Mucosa of rectum (tissue), 2 donors: ENCODE results near the gene RPL32.
"Not testable (repeated sequence)": the region's sequence is repeated elsewhere in the genome, so short reads cannot be mapped to it uniquely, and the experiment has no call there.

Experiments
- H3K27ac ChIP-seq, 2 donors: one replicate each; pipeline ENCODE4 v1.7.0; 2013; ENCODE audit warnings: inconsistent platforms in 2 of 2, low read depth in 2 of 2, low read length in 2 of 2
- H3K27me3 ChIP-seq, 2 donors: one replicate each; pipeline ENCODE4 v1.7.0; 2013; ENCODE audit warnings: low read length in 2 of 2; ENCODE audit not compliant: control insufficient read depth in 2 of 2, insufficient read depth in 2 of 2
- H3K36me3 ChIP-seq, 2 donors: one replicate each; pipeline ENCODE4 v1.7.0; 2013; ENCODE audit warnings: low read length in 2 of 2; ENCODE audit not compliant: control insufficient read depth in 2 of 2, insufficient read depth in 2 of 2
- H3K4me1 ChIP-seq, 2 donors: one replicate each; pipeline ENCODE4 v1.7.0; 2013; ENCODE audit warnings: low read length in 2 of 2, mild to moderate bottlenecking in 1 of 2; ENCODE audit not compliant: control insufficient read depth in 2 of 2, insufficient read depth in 2 of 2
- H3K4me3 ChIP-seq, 2 donors: one replicate each; pipeline ENCODE4 v1.7.0; 2013; ENCODE audit warnings: low read length in 2 of 2
- H3K9ac ChIP-seq, 2 donors: one replicate each; pipeline ENCODE4 v1.7.0; 2013; ENCODE audit warnings: low read length in 2 of 2, low read depth in 1 of 2, mild to moderate bottlenecking in 1 of 2
- H3K9me3 ChIP-seq, 2 donors: one replicate each; pipeline ENCODE4 v1.7.0; 2013; ENCODE audit warnings: low read length in 2 of 2; ENCODE audit not compliant: control insufficient read depth in 2 of 2
- donor health status: healthy.
- donor health status: Normal muscosa, but diverticular disease.

RPL32 gene

DNA sequence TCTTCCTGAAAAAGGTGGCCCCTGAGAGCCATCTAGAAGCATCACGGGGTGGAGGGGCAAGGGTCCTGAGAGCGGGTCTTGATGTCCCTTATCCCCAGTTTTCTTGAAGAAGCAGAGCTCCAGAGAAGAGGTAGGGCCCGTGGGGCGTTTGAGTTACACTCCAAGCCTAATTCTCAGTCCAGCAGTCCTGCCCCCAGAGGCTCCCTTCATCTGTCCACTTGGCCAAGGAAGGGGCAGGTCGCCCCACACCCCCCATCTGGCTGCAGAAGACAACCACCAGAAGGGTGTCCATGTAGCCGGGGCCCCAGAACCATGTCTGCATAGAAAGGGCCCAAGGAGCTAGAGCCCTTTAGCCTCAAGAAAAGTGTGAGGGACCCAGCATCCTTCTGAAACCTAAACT, 25.5 kb upstream of the RPL32 start:
- Histone ChIP-seq H3K9ac (no peak overlapping the region), H3K36me3 (no peaks in the 10 kb centered on the region), H3K27me3 (no peaks in the 10 kb centered on the region), H3K27ac (no peak overlapping the region), H3K4me1 (peaks cover 2 to 8% of the 10 kb centered on the region in 2 donors), H3K9me3 (peaks cover 0 to 3% of the 10 kb centered on the region in 2 donors), H3K4me3 (no peak overlapping the region)

DNA sequence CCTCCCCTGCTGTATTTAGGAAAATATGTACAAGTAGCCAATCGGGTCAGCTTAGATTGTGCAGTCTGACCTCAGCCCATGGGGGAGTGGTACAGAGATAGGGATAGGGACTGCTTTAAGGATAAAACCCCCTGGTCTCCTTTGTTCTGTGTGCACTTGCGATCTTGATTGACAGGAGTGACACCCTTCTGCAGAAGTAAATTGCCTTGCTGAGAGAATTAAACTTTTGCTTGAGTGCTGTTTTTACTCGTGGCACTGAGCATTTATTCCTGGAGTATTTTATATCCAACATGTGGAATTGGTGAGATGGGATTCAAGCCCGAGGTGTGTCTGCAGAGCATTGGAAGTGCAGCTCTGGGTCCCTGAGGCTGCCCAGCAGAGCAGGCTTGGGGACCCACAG, 23.9 kb upstream of the RPL32 start:
- Histone ChIP-seq H3K4me1 (peaks cover 2 to 8% of the 10 kb centered on the region in 2 donors), H3K36me3 (no peaks in the 10 kb centered on the region), H3K9ac (no peak overlapping the region), H3K9me3 (peaks cover 0 to 3% of the 10 kb centered on the region in 2 donors), H3K4me3 (no peak overlapping the region), H3K27me3 (no peaks in the 10 kb centered on the region), H3K27ac (no peak overlapping the region)

DNA sequence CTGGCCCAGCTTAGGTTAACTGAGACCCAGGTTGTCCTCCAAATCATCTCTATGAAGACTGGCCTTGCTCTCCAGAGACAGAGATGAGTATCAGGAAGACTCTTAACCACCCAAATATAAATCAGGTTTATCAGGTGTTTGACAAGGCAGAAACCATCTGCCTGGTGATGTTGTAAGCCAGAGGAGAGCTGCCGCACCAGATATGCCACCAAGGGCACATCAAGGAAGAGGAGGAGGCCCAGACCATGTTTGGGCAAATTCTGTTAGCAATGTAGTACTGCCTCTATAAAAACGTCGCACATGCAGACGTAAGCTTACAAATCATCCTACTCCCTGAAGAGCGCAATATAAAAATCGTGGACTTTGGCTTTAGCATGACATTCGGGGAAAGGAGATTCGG, 21.0 kb upstream of the RPL32 start:
- Histone ChIP-seq H3K9me3 (peaks cover 0 to 3% of the 10 kb centered on the region in 2 donors), H3K4me1 (no peaks in the 10 kb centered on the region), H3K27ac (no peak overlapping the region), H3K9ac (no peak overlapping the region), H3K4me3 (no peak overlapping the region), H3K36me3 (no peaks in the 10 kb centered on the region), H3K27me3 (no peaks in the 10 kb centered on the region)

DNA sequence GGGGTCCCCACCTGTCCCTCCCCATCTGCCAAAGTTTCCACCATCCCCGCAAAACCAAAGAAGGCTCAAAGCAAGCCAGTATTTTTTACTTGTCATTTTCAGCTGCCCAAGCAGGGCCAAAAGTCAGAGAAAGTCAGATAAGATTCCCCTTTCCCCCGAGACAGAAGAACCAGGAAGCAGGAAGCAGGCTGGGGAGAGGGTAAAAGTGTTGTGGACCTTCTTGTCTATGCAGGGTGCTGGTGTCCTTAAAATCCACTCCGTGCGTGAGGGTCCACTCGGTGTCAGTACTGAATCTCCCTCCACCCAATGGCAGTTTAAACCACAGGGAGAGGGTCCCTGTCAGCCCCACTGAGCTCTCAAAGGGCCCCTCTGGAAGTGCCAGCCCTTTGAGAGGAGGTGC, 20.2 kb upstream of the RPL32 start:
- no peak overlapping the region for H3K9ac ChIP-seq
- H3K4me3 ChIP-seq = no peak overlapping the region
- H3K27ac ChIP-seq = no peak overlapping the region
- H3K9me3 ChIP-seq = peaks cover 0 to 3% of the 10 kb centered on the region in 2 donors
- no peaks in the 10 kb centered on the region for H3K4me1 ChIP-seq
- H3K27me3 ChIP-seq = no peaks in the 10 kb centered on the region
- no peaks in the 10 kb centered on the region for H3K36me3 ChIP-seq

DNA sequence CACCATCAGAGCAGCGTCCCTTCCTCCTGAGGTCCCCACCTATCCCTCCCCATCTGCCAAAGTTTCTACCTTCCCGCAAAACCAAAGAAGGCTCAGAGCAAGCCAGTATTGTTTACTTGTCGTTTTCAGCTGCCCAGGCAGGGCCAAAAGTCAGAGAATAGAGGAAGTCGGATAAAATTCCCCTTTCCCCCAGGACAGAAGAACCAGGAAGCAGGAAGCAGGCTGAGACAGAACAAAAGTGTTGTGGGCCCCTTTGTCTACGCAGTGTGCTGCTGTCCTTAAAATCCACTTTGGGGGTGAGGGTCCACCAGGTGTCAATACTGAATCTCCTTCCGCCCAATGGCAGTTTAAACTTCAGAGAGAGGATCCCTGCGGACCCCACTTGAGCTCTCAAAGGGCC, 18.5 kb upstream of the RPL32 start:
- H3K4me1 ChIP-seq = no peaks in the 10 kb centered on the region
- H3K9ac ChIP-seq = no peak overlapping the region
- no peak overlapping the region for H3K27ac ChIP-seq
- H3K9me3 ChIP-seq = no peaks in the 10 kb centered on the region
- no peaks in the 10 kb centered on the region for H3K27me3 ChIP-seq
- H3K36me3 ChIP-seq = no peaks in the 10 kb centered on the region
- no peak overlapping the region for H3K4me3 ChIP-seq

DNA sequence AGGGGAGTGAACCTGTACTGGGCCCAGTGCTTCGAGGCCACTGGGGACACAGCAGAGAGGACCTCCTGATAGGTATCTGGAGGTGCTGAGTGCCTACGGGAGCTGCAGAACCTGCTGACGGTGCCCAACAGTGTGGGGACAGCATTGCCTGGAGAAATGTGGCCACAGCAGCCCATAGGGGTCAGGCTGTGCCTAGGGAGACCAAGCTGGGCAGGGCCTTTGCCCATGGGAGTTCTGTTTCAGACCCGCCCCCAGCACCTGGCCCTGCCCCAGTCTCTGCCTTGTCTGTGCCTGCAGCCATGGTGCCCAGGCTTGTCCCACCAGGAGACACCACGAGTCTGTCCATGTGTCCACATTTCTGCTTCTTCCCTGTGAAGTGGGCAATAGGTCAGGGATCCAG, 15.3 kb upstream of the RPL32 start:
- no peak overlapping the region for H3K9ac ChIP-seq
- H3K36me3 ChIP-seq = no peaks in the 10 kb centered on the region
- no peaks in the 10 kb centered on the region for H3K4me1 ChIP-seq
- H3K27ac ChIP-seq = no peak overlapping the region
- no peak overlapping the region for H3K4me3 ChIP-seq
- peaks cover 0 to 3% of the 10 kb centered on the region in 2 donors for H3K27me3 ChIP-seq
- no peaks in the 10 kb centered on the region for H3K9me3 ChIP-seq

DNA sequence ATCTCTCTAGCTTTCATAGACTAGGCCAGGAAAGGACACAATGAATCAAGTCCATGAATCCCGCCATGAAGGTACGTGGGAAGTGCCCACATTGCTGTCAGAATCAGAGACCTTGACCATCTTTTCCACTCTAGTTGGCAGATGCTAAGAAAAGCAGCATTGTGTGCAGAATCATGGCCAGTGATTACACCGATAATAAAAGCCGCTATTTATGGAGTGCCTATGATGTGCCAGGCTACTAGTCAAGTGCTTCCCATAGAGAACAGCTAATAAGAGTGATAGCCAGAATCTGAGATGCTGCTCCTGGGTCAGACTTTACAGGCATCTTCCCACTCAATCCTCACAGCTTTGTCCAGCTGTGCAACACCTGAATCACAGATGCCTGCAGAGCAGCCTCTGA, 13.2 kb upstream of the RPL32 start:
- Histone ChIP-seq H3K27ac (no peak overlapping the region), H3K4me1 (no peaks in the 10 kb centered on the region), H3K9ac (no peak overlapping the region), H3K9me3 (no peaks in the 10 kb centered on the region), H3K27me3 (peaks cover 0 to 3% of the 10 kb centered on the region in 2 donors), H3K36me3 (no peaks in the 10 kb centered on the region), H3K4me3 (no peak overlapping the region)

DNA sequence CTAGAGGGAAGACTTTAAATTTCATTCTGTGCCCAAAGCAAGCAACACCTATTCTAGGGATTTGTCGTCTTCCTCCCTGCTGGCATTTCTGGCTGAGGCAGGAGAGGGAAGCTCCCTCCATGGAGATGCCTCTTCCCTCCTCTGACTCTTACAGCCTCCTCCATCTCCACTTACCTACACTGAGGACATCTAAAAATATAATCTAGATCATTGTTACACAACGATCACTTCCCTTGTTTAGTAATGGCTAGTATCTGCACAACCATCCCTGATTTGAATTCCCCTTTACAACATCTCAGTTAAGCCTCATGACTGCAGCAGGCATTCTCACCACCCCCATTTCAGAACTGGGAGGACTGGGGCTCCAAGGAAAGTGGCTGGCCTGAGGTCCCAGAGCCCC, 12.5 kb upstream of the RPL32 start:
- not testable (repeated sequence) for H3K9me3 ChIP-seq, H3K9ac ChIP-seq, H3K27me3 ChIP-seq, H3K36me3 ChIP-seq, H3K4me1 ChIP-seq, H3K4me3 ChIP-seq, H3K27ac ChIP-seq

DNA sequence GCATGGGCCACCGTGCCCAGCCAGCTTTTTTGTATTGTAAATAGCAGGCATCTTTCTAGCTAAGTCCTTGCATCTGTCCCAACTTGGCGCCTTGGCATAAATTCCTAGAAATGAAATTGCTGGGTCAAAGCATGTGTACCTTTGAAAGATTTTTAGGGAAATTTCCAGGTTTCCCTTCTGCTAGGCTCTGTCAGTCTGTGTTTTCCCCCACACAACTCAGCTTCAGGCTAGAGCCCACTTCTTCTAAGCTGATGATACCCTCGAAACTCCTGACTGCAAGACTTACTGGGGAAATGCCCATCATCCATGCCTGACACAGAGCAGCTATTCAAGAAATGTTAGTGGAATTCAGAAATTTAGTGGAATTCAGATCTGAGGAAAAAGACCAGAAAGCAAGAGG, 10.8 kb upstream of the RPL32 start:
- Histone ChIP-seq H3K36me3 (no peaks in the 10 kb centered on the region), H3K9ac (no peak overlapping the region), H3K9me3 (no peaks in the 10 kb centered on the region), H3K4me1 (no peaks in the 10 kb centered on the region), H3K27ac (no peak overlapping the region), H3K4me3 (no peak overlapping the region), H3K27me3 (peaks cover 0 to 3% of the 10 kb centered on the region in 2 donors)

DNA sequence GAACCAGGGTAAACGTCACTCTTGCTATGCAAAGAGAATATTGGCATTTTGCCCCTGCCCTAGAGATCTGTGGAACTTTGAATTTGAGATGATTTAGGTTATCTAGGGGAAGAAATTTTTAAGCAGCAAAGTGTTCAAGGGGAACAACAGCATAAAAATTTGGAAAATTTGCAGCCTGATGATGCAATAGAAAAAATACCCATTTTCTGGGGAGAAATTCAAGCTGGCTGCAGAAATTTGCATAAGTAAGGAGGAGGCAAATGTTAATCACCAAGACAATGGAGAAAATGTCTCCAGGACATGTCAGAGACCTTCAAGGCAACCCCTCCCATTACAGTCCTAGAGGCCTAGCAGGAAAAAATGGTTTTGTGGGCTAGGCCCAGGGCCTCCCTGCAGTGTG, 4.4 kb upstream of the RPL32 start:
- Histone ChIP-seq H3K27me3 (no peaks in the 10 kb centered on the region), H3K4me1 (peaks cover 0 to under 1% of the 10 kb centered on the region in 2 donors), H3K4me3 (no peak overlapping the region), H3K27ac (no peak overlapping the region), H3K36me3 (no peaks in the 10 kb centered on the region), H3K9ac (no peak overlapping the region), H3K9me3 (no peaks in the 10 kb centered on the region)

DNA sequence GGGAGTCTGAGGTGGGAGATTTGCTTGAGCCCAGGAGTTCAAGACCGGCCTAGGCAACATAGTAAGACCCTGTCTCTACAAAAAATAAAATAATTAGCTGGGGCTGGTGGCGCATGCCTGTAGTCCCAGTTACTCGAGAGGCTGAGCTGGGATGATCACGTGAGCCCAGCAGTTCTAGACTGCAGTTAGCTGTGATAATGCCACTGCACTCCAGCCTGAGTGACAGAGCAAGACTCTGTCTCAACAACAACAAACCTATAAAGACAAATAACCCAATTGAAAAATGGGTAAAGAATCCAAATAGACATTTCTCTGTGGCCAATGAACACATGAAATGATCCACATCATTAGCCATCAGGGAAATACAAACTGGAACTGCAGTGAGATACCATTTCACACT, 1.1 kb upstream of the RPL32 start:
- Histone ChIP-seq H3K4me1 (peaks cover 15 to 19% of the 10 kb centered on the region in 2 donors), H3K36me3 (peaks cover 23% of the 10 kb centered on the region in 2 donors), H3K9me3 (no peaks in the 10 kb centered on the region), H3K27ac (no peak overlapping the region), H3K27me3 (no peaks in the 10 kb centered on the region), H3K9ac (peak overlapping the region in 1 of 2 donors; percentile 42), H3K4me3 (no peak overlapping the region)
